ENCODE measurements around the gene CEMIP.

Gene CEMIP

GRCh38 chr15:80876348-80876674 is 97.1 kb downstream of the CEMIP start:
- Mint-ChIP-seq H3K4me3 (no peak overlapping the region), H3K9me3 (no peaks in the 10 kb centered on the region), H3K27ac (no peak overlapping the region), H3K4me1 (peaks cover 2 to 5% of the 10 kb centered on the region in 2 donors), H3K27me3 (no peaks in the 10 kb centered on the region), H3K36me3 (no peaks in the 10 kb centered on the region)
- DNase-seq (no peak), ATAC-seq (replicated peaks) (no peak)

- Mint-ChIP-seq H3K27me3 (no peaks in the 10 kb centered on the region), H3K4me1 (peaks cover 2 to 5% of the 10 kb centered on the region in 2 donors), H3K36me3 (no peaks in the 10 kb centered on the region), H3K4me3 (no peak overlapping the region), H3K9me3 (no peaks in the 10 kb centered on the region), H3K27ac (no peak overlapping the region)
- ATAC-seq (replicated peaks), result peak; percentile 76 to 86
- no peak for DNase-seq
Observed at GRCh38 chr15:80878242-80878866, 99.2 kb downstream of the CEMIP start.

DNA sequence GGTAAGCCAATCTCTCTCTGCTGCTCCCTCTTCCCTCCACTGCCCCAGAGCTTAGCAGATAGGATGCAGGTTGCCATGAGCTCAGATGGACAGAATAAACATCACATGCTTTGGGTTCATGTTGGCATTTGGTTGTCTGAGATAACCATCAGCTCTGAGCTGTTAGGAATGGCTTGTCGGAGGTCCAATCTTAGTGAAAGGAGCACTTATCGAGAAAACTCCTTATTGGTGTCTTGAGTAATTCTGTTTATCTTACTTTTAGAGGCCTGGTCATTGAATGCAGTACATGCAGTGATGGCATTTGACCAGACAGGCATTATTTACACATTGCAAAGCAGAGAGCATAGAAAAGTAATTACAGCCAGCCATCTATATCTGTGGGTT is 99.7 kb downstream of the CEMIP start:
- Mint-ChIP-seq H3K27ac (no peak overlapping the region), H3K4me3 (no peak overlapping the region), H3K4me1 (peaks cover 2 to 5% of the 10 kb centered on the region in 2 donors), H3K36me3 (no peaks in the 10 kb centered on the region), H3K9me3 (no peaks in the 10 kb centered on the region), H3K27me3 (no peaks in the 10 kb centered on the region)
- ATAC-seq (replicated peaks) (no peak), DNase-seq (no peak)

GRCh38 chr15:80880086-80880485 is 100.9 kb downstream of the CEMIP start:
- Mint-ChIP-seq H3K36me3 (no peaks in the 10 kb centered on the region), H3K4me3 (no peak overlapping the region), H3K27me3 (no peaks in the 10 kb centered on the region), H3K4me1 (peaks cover 2 to 5% of the 10 kb centered on the region in 2 donors), H3K9me3 (no peaks in the 10 kb centered on the region), H3K27ac (no peak overlapping the region)
- DNase-seq, result no peak
- no peak for ATAC-seq (replicated peaks)

DNA sequence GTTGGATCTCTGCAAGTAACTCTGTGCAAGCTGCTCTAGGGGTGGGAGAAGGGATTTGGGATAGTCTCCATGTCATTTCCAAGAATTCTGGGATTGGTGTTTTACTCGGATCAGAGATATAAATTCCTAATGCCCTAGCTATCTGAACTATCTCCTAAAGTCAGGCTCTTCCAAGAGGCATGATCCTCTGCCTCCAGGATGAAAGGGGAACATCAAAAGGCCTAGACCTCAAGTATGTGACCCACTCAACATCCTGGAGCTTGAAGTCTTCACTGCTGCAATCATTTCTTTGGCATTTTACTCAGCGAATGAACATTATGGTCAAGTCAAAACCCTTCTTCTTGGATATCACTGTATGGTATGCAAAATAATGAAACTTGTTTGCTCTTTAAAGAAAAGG is 104.5 kb downstream of the CEMIP start:
- Mint-ChIP-seq H3K4me1 (peaks cover 2 to 3% of the 10 kb centered on the region in 2 donors), H3K4me3 (no peak overlapping the region), H3K36me3 (no peaks in the 10 kb centered on the region), H3K27me3 (no peaks in the 10 kb centered on the region), H3K9me3 (no peaks in the 10 kb centered on the region), H3K27ac (no peak overlapping the region)
- DNase-seq, result no peak
- no peak for ATAC-seq (replicated peaks)

DNA sequence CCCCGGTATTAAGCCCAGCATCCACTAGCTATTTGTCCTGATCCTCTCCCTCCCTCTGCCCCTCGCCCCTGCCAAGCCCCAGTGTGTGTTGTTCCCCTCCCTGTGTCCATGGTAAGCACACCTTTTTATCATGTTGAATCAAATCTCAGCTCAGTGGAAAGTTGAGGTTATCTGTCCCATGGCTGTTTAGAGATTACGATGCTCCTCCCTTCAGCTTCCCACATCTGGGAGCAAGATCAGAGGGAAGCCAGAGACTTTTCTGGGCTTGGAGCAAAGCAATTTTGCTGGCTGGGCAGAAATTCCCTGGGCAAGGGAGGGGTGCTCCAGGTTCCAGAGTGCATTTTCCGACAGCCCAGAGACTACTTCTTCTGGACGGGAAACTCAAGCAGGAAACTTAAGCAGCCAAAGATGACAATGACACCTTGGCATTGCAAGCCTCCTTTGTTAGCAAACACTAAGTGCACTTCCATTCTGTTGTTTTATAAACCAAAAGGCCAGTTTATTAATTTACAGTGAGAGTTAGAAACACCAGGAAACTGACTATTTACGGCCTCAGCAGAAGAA is 105.9 kb downstream of the CEMIP start:
- no peak for ATAC-seq (replicated peaks)
- Mint-ChIP-seq H3K27ac (no peak overlapping the region), H3K36me3 (no peaks in the 10 kb centered on the region), H3K27me3 (no peaks in the 10 kb centered on the region), H3K4me3 (no peak overlapping the region), H3K4me1 (no peaks in the 10 kb centered on the region), H3K9me3 (no peaks in the 10 kb centered on the region)
- no peak for DNase-seq

- Mint-ChIP-seq H3K4me1 (no peaks in the 10 kb centered on the region), H3K9me3 (no peaks in the 10 kb centered on the region), H3K27ac (no peak overlapping the region), H3K27me3 (no peaks in the 10 kb centered on the region), H3K4me3 (no peak overlapping the region), H3K36me3 (peaks cover 0 to 3% of the 10 kb centered on the region in 2 donors)
- no peak for ATAC-seq (replicated peaks)
- DNase-seq, result no peak
Observed at GRCh38 chr15:80887148-80887547, 108.0 kb downstream of the CEMIP start.

DNA sequence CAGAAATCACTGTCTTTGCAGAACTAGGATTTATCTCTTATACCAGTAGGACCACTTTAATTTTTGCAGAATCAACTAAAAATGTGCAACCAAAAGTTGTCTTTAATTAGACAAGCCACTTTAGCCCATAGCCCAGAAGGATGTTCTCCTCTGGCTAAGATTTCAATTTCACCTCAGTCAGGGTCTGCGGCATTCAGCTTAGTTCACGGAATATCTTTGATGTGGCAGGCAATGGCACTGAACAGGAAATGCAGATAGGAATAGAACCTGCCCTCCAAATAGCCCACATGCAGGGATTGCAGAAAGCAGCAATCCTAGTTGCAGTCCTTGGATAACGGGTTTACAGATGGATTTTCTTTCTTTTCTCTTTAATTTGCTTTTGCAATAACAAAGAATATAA is 109.7 kb downstream of the CEMIP start:
- H3K9me3 Mint-ChIP-seq, result no peaks in the 10 kb centered on the region
- no peak for DNase-seq
- H3K4me3 Mint-ChIP-seq, result no peak overlapping the region
- H3K4me1 Mint-ChIP-seq, result no peaks in the 10 kb centered on the region
- no peaks in the 10 kb centered on the region for H3K27me3 Mint-ChIP-seq
- ATAC-seq (replicated peaks), result no peak
- no peak overlapping the region for H3K27ac Mint-ChIP-seq
- peaks cover 0 to 3% of the 10 kb centered on the region in 2 donors for H3K36me3 Mint-ChIP-seq

GRCh38 chr15:80890341-80891005 is 111.3 kb downstream of the CEMIP start:
- H3K27me3 Mint-ChIP-seq, result no peaks in the 10 kb centered on the region
- H3K27ac Mint-ChIP-seq, result no peak overlapping the region
- no peak overlapping the region for H3K4me3 Mint-ChIP-seq
- H3K36me3 Mint-ChIP-seq, result peaks cover 2 to 3% of the 10 kb centered on the region in 2 donors
- ATAC-seq (replicated peaks), result no peak
- H3K9me3 Mint-ChIP-seq, result no peaks in the 10 kb centered on the region
- DNase-seq, result no peak
- no peaks in the 10 kb centered on the region for H3K4me1 Mint-ChIP-seq

- Mint-ChIP-seq H3K9me3 (no peaks in the 10 kb centered on the region), H3K27me3 (no peaks in the 10 kb centered on the region), H3K4me1 (no peaks in the 10 kb centered on the region), H3K36me3 (peaks cover 2 to 5% of the 10 kb centered on the region in 2 donors), H3K4me3 (no peak overlapping the region), H3K27ac (no peak overlapping the region)
- ATAC-seq (replicated peaks), result no peak
- no peak for DNase-seq
Observed at GRCh38 chr15:80891006-80891405, 111.8 kb downstream of the CEMIP start.

DNA sequence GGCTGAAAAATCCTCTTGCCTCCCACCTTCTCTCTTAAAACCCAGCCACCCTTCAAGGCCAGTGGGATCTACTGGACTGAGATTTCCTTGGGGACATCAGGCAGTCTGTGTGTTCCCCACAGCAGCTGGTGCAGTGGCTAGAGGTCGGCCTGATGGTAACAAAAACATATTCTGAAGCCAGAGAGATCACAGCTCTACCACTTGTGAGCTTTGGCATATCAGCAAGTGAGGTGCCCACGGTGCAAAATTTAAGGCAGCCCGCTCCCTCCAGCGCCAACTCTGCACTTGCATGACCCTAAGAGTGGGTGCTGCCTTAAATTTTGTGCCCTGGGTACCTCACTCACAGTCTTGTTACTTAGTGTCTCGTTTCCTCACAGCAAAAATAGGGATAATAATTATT is 113.2 kb downstream of the CEMIP start:
- H3K36me3 Mint-ChIP-seq, result peaks cover 9 to 10% of the 10 kb centered on the region in 2 donors
- H3K27me3 Mint-ChIP-seq, result no peaks in the 10 kb centered on the region
- H3K4me1 Mint-ChIP-seq, result no peaks in the 10 kb centered on the region
- no peak overlapping the region for H3K4me3 Mint-ChIP-seq
- no peak overlapping the region for H3K27ac Mint-ChIP-seq
- ATAC-seq (replicated peaks), result no peak
- peaks cover 2 to 4% of the 10 kb centered on the region in 2 donors for H3K9me3 Mint-ChIP-seq
- DNase-seq, result no peak

- Mint-ChIP-seq H3K27me3 (no peaks in the 10 kb centered on the region), H3K27ac (no peak overlapping the region), H3K4me3 (no peak overlapping the region), H3K9me3 (peaks cover 2 to 4% of the 10 kb centered on the region in 2 donors), H3K36me3 (peaks cover 9 to 10% of the 10 kb centered on the region in 2 donors), H3K4me1 (no peaks in the 10 kb centered on the region)
- ATAC-seq (replicated peaks) (no peak), DNase-seq (no peak)
Observed at GRCh38 chr15:80893777-80894176, 114.6 kb downstream of the CEMIP start.

DNA sequence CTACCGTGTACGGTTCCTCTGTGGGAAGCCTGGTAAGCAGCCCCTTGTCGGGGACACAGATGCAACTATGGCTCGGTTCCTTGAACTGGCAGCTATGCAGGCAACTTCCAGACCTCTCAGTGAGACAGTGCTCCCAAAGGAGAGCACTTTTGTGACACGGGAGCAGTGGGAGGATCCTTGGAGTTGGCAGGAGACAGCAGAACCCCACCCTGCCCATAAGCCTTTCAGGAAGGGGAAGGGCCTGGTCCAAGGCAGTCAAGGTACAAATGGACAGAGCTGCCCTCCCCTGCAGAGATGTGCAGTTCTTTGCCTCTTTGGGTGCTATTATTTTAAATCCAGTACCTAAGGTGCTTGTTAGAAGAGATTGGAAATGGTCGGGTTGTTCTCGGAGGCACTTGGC is 115.9 kb downstream of the CEMIP start:
- Mint-ChIP-seq H3K27ac (no peak overlapping the region), H3K36me3 (peaks cover 12 to 13% of the 10 kb centered on the region in 2 donors), H3K4me1 (no peaks in the 10 kb centered on the region), H3K27me3 (no peaks in the 10 kb centered on the region), H3K4me3 (no peak overlapping the region), H3K9me3 (peaks cover 2 to 4% of the 10 kb centered on the region in 2 donors)
- no peak for DNase-seq
- ATAC-seq (replicated peaks), result no peak

- no peak for DNase-seq
- no peak overlapping the region for H3K4me3 Mint-ChIP-seq
- H3K27me3 Mint-ChIP-seq, result no peaks in the 10 kb centered on the region
- no peak for ATAC-seq (replicated peaks)
- no peak overlapping the region for H3K27ac Mint-ChIP-seq
- no peaks in the 10 kb centered on the region for H3K4me1 Mint-ChIP-seq
- H3K36me3 Mint-ChIP-seq, result peaks cover 12 to 16% of the 10 kb centered on the region in 2 donors
- peaks cover 2 to 4% of the 10 kb centered on the region in 2 donors for H3K9me3 Mint-ChIP-seq
Observed at GRCh38 chr15:80895965-80896364, 116.8 kb downstream of the CEMIP start.

GRCh38 chr15:80898040-80898439 is 118.9 kb downstream of the CEMIP start:
- no peaks in the 10 kb centered on the region for H3K4me1 Mint-ChIP-seq
- H3K4me3 Mint-ChIP-seq, result no peak overlapping the region
- H3K9me3 Mint-ChIP-seq, result peaks cover 2 to 4% of the 10 kb centered on the region in 2 donors
- H3K27ac Mint-ChIP-seq, result no peak overlapping the region
- peaks cover 13 to 16% of the 10 kb centered on the region in 2 donors for H3K36me3 Mint-ChIP-seq
- no peaks in the 10 kb centered on the region for H3K27me3 Mint-ChIP-seq
- ATAC-seq (replicated peaks) (no peak), DNase-seq (no peak)
